ENCODE measurements around the gene VWC2.

DNA sequence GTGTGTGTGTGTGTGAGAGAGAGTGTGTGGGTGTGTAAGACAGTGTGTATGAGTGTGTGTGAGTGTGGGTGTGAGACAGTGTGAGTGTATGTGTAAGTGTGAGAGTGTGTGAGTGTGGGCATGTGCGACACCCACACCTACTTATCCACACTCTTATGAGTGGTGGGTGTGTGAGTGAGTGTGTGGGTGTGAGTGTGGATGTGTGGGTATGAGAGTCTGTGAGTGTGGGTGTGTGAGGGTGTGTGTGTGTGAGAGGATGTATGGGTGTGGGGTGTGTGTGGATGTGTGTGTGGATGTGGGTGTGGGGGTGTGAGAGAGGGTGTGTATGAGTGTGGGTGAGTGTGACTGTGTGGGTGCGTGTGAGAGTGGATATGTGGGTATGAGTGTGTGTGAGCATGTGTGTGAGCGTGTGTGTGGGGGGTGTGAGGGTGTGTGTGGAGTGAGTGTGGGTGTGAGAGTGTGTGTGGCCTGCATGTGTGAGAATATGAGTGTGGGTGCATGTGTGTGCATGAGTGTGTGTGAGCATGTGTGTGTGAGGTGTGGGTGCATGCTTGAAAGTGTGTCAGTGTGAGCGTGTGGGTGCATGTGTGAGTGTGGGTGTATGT, 15.1 kb downstream of the VWC2 start:
- no peak for TF ChIP-seq EP300 (IDR thresholded peaks at IDR 0.05)
- TF ChIP-seq, protein P1, sequence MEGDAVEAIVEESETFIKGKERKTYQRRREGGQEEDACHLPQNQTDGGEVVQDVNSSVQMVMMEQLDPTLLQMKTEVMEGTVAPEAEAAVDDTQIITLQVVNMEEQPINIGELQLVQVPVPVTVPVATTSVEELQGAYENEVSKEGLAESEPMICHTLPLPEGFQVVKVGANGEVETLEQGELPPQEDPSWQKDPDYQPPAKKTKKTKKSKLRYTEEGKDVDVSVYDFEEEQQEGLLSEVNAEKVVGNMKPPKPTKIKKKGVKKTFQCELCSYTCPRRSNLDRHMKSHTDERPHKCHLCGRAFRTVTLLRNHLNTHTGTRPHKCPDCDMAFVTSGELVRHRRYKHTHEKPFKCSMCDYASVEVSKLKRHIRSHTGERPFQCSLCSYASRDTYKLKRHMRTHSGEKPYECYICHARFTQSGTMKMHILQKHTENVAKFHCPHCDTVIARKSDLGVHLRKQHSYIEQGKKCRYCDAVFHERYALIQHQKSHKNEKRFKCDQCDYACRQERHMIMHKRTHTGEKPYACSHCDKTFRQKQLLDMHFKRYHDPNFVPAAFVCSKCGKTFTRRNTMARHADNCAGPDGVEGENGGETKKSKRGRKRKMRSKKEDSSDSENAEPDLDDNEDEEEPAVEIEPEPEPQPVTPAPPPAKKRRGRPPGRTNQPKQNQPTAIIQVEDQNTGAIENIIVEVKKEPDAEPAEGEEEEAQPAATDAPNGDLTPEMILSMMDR (IDR thresholded peaks at IDR 0.05) = no peak
